ENCODE data around the gene FH. TPM values are rescaled to one million over a fixed set of nuclear protein-coding genes. Genes with fewer than 3 reads are reported as not detected.

FH gene
- total and polyA plus RNA-seq, 11 donors = 153 to 279 (median 209) TPM

DNA sequence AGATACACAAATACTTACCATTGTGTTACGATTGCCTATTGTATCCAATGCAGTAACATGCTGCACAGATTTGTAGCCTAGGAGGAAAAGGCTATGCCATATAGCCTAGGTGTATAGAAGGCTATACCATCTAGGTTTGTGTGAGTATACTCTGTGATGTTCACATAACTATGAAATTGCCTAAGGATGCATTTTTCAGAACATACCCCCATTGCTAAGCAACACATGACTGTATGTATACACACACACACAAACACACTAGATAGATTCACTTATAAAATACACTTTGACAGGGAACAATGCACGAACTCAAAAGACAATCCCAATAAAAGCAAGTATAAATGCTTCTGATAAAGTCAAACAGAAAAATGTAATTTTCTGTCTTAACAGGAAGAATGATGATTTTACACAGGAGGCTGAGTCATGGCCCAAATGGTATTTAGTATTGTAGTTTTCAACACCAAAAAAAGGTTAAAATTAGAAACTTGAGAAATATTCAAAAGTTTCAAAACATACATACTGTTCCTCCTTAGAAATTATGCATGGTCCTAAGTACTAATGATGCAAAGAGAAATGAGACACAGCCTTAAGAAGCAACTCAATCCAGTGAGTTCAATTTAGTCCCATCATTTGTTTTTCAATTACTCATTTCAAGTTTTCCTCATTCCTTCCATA is 12.2 kb downstream of the FH start:
- 93 to 94% (median 94%) methylated on average over 2 of the region's 2 CpGs for WGBS, 4 donors
- Histone ChIP-seq H3K27me3 (no peaks in the 10 kb centered on the region), H3K27ac (no peak overlapping the region), H3K36me3 (peaks cover 0 to 100% (median 92%) of the 10 kb centered on the region in 9 donors), H3K4me1 (no peaks in the 10 kb centered on the region), H3K4me3 (no peak overlapping the region), H3K9me3 (no peaks in the 10 kb centered on the region)
- DNase-seq (no peak), ATAC-seq (no peak)
- no peak for TF ChIP-seq POLR2A (IDR thresholded peaks at IDR 0.05)
- TF ChIP-seq, protein P1, sequence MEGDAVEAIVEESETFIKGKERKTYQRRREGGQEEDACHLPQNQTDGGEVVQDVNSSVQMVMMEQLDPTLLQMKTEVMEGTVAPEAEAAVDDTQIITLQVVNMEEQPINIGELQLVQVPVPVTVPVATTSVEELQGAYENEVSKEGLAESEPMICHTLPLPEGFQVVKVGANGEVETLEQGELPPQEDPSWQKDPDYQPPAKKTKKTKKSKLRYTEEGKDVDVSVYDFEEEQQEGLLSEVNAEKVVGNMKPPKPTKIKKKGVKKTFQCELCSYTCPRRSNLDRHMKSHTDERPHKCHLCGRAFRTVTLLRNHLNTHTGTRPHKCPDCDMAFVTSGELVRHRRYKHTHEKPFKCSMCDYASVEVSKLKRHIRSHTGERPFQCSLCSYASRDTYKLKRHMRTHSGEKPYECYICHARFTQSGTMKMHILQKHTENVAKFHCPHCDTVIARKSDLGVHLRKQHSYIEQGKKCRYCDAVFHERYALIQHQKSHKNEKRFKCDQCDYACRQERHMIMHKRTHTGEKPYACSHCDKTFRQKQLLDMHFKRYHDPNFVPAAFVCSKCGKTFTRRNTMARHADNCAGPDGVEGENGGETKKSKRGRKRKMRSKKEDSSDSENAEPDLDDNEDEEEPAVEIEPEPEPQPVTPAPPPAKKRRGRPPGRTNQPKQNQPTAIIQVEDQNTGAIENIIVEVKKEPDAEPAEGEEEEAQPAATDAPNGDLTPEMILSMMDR (IDR thresholded peaks at IDR 0.05) = no peak
- intact Hi-C loops (cut with DNase I) = no loop called here

DNA sequence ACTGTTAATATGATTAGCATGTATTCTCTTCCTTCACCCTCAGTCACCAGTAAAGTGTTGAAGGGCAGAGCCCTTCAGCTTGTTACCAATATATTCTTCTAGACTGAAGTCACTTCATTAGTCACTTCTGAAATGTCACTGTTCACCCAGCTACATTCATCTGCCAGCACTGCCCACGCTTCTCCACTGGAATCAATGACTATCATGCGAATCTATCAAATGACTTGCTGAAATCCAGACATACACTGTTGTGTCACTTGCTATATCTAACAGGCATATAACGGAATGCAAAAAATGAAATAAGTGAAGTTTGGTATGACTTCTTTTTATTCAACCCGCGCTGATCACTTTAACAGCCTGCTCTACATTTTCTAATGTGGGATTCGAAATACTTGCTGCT is 16.1 kb downstream of the FH start:
- TF ChIP-seq, protein P1 (IDR thresholded peaks at IDR 0.05) = no peak
- TF ChIP-seq POLR2A (IDR thresholded peaks at IDR 0.05) = no peak
- 96 to 99% (median 98%) methylated on average over 6 of the region's 6 CpGs for WGBS, 4 donors
- H3K27me3 ChIP-seq = no peaks in the 10 kb centered on the region
- H3K4me3 ChIP-seq = no peak overlapping the region
- H3K9me3 ChIP-seq = no peaks in the 10 kb centered on the region
- peaks cover 0 to 100% (median 97%) of the 10 kb centered on the region in 9 donors for H3K36me3 ChIP-seq
- H3K27ac ChIP-seq = no peak overlapping the region
- ATAC-seq = no peak
- intact Hi-C loops (cut with DNase I) = no loop called here
- no peak for DNase-seq
- no peaks in the 10 kb centered on the region for H3K4me1 ChIP-seq

DNA sequence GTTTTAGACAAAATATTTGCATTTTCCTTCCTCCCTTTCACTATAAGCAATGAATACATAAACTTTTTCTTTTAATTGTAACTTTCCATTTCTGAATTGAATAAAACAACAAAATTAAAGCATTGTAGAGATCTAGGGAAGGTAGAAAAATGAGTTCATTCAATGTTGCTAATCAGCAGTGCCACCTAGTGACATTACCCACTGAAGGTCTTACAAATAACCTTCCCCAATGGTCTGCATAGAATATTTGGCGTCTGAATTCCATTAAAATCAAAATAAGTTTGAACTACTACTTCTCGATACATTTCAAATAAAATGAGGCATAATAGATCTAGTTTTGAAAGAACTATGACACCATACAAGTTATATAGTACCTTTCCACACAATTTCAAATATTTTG is 19.6 kb downstream of the FH start:
- Histone ChIP-seq H3K4me3 (no peak overlapping the region), H3K27me3 (no peaks in the 10 kb centered on the region), H3K4me1 (no peaks in the 10 kb centered on the region), H3K27ac (no peak overlapping the region), H3K9me3 (no peaks in the 10 kb centered on the region), H3K36me3 (peaks cover 0 to 100% (median 98%) of the 10 kb centered on the region in 9 donors)
- 85 to 91% (median 89%) methylated on average over 2 of the region's 2 CpGs for WGBS, 4 donors
- no peak for ATAC-seq
- intact Hi-C loops (cut with DNase I) = no loop called here
- DNase-seq = no peak
- no peak for TF ChIP-seq POLR2A (IDR thresholded peaks at IDR 0.05)
- TF ChIP-seq, protein P1 (IDR thresholded peaks at IDR 0.05) = peak in 4 of 12 donors; percentile 9 to 33 (median 18)

DNA sequence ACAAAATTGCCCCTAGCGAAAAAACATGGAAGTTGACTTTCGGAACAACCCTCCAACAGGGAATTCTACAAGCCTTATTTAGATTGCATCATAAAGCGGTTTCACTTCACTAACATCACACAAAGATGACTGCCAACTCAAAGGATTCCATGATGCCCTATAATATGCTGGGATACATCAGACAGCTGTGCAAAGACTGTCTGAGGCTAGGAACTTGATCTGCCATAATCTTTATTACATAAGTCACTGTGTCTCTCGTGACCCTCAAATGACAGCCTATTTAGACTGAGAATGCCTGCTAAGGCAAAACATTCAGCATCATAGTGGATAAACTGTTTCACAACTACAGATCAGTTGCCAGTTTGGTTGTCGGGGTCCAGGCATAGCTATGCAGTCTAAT is 23.8 kb downstream of the FH start:
- WGBS, 4 donors = 95 to 99% (median 96%) methylated on average over 5 of the region's 5 CpGs
- H3K4me3 ChIP-seq = no peak overlapping the region
- no peaks in the 10 kb centered on the region for H3K9me3 ChIP-seq
- H3K4me1 ChIP-seq = no peaks in the 10 kb centered on the region
- DNase-seq (no peak), ATAC-seq (no peak)
- no peak for TF ChIP-seq POLR2A (IDR thresholded peaks at IDR 0.05)
- TF ChIP-seq, protein P1 (IDR thresholded peaks at IDR 0.05) = no peak
- H3K27ac ChIP-seq = no peak overlapping the region
- H3K36me3 ChIP-seq = peaks cover 0 to 79% (median 65%) of the 10 kb centered on the region in 9 donors
- intact Hi-C loops (cut with DNase I) = no loop called here
- H3K27me3 ChIP-seq = no peaks in the 10 kb centered on the region

All from heart left ventricle (tissue), 16 donors.